ENCODE data around the gene RNASEH1. TPM values are rescaled to one million over a fixed set of nuclear protein-coding genes. Genes with fewer than 3 reads are reported as not detected.
"Not testable (repeated sequence)": the region's sequence is repeated elsewhere in the genome, so short reads cannot be mapped to it uniquely, and the experiment has no call there.

RNASEH1 gene
- total RNA-seq, 1 donor from 2014 or later: 19.3 TPM

- peak overlapping the region; percentile 83 for H3K27ac Mint-ChIP-seq
- DNase-seq (ENCODE audit: extremely low spot score, unreplicated experiment): peak; percentile 100
- H3K9me3 Mint-ChIP-seq: peaks cover 5% of the 10 kb centered on the region
- H3K4me3 Mint-ChIP-seq: peak overlapping the region; percentile 89
- TF ChIP-seq CTCF (conservative IDR thresholded peaks at IDR 0.05): no peak
- no peaks in the 10 kb centered on the region for H3K27me3 Mint-ChIP-seq
- peaks cover 36% of the 10 kb centered on the region for H3K36me3 Mint-ChIP-seq
- peaks cover 33% of the 10 kb centered on the region for H3K4me1 Mint-ChIP-seq (ENCODE audit: unreplicated experiment)
Measured at GRCh38 chr2:3518496-3519254, 39.5 kb downstream of the RNASEH1 start.

DNA sequence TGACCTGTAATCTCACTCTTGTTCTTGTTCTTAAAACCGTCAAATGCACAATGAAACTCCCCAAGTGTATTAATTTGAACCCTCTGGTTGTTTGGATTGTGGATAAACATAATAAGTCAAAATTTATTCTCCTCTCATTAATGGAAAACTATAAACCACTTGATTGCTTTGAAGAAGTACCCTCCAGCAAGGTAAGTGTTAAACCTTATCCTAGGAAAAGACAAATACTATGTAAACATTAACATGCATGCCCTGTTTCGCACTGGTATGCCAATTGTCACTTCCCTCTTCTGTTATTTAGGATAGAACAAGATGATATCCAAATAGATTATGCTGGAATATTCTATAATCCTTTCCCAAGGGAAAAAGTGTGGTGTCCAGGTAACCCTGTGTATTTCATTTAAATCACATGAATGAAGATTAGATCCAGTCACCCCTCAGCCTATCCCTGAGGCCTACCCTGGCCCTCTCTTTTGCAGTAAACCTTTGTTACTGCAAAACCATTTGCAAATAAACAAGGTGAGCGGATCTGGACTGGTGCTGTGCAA lies 40.1 kb downstream of the RNASEH1 start:
- Mint-ChIP-seq H3K4me3 (peak overlapping the region; percentile 89), H3K4me1 (ENCODE audit: unreplicated experiment) (peaks cover 31% of the 10 kb centered on the region), H3K9me3 (peaks cover 5% of the 10 kb centered on the region), H3K27me3 (no peaks in the 10 kb centered on the region), H3K27ac (peak overlapping the region; percentile 83), H3K36me3 (peaks cover 39% of the 10 kb centered on the region)
- no peak for DNase-seq (ENCODE audit: extremely low spot score, unreplicated experiment)
- TF ChIP-seq CTCF (conservative IDR thresholded peaks at IDR 0.05): no peak

- Mint-ChIP-seq H3K36me3 (peaks cover 45% of the 10 kb centered on the region), H3K4me1 (ENCODE audit: unreplicated experiment) (peaks cover 29% of the 10 kb centered on the region), H3K9me3 (peaks cover 5% of the 10 kb centered on the region), H3K4me3 (no peak overlapping the region), H3K27me3 (no peaks in the 10 kb centered on the region), H3K27ac (no peak overlapping the region)
- no peak for TF ChIP-seq CTCF (conservative IDR thresholded peaks at IDR 0.05)
- DNase-seq (ENCODE audit: extremely low spot score, unreplicated experiment): peak; percentile 11
Measured at GRCh38 chr2:3516831-3517230, 41.3 kb downstream of the RNASEH1 start.

GRCh38 chr2:3515438-3515837 lies 42.7 kb downstream of the RNASEH1 start:
- not testable (repeated sequence) for H3K27me3 Mint-ChIP-seq

GRCh38 chr2:3513026-3513810 lies 44.9 kb downstream of the RNASEH1 start:
- TF ChIP-seq CTCF (conservative IDR thresholded peaks at IDR 0.05): no peak
- peaks cover 5% of the 10 kb centered on the region for H3K9me3 Mint-ChIP-seq
- H3K27ac Mint-ChIP-seq: no peak overlapping the region
- no peaks in the 10 kb centered on the region for H3K27me3 Mint-ChIP-seq
- no peak overlapping the region for H3K4me3 Mint-ChIP-seq
- H3K4me1 Mint-ChIP-seq (ENCODE audit: unreplicated experiment): peaks cover 13% of the 10 kb centered on the region
- no peak for DNase-seq (ENCODE audit: extremely low spot score, unreplicated experiment)
- H3K36me3 Mint-ChIP-seq: peaks cover 63% of the 10 kb centered on the region

More at GRCh38 chr2:3515438-3515837, 42.7 kb downstream of the RNASEH1 start:
- peaks cover 18% of the 10 kb centered on the region for H3K4me1 Mint-ChIP-seq (ENCODE audit: unreplicated experiment)
- H3K9me3 Mint-ChIP-seq; H3K27ac Mint-ChIP-seq; DNase-seq (ENCODE audit: extremely low spot score, unreplicated experiment); H3K4me3 Mint-ChIP-seq: not testable (repeated sequence)
- H3K36me3 Mint-ChIP-seq: peaks cover 56% of the 10 kb centered on the region

DNA sequence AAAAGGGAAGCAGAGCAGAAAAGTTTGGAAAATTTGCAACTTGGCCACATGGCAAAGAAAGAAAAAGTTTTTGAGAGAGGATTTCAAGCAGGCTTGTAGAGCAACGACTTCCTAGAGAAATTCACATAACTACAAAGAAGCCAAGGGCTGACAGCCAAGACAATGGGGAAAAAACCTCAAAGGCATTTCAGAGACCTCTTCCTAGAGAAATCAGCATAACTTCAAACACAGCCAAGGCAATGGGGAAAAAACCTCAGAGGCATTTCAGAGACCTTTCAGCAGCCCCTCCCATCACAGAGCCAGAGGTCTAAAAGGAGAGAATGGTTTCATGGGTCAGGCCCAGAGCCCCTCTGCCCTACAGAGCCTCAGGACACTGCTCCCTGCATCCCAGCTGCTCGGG lies 46.0 kb downstream of the RNASEH1 start:
- DNase-seq (ENCODE audit: extremely low spot score, unreplicated experiment): no peak
- Mint-ChIP-seq H3K9me3 (peaks cover 5% of the 10 kb centered on the region), H3K36me3 (peaks cover 63% of the 10 kb centered on the region), H3K4me1 (ENCODE audit: unreplicated experiment) (peaks cover 4% of the 10 kb centered on the region), H3K27ac (no peak overlapping the region), H3K4me3 (no peak overlapping the region), H3K27me3 (no peaks in the 10 kb centered on the region)
- no peak for TF ChIP-seq CTCF (conservative IDR thresholded peaks at IDR 0.05)

All from type B pancreatic cell (in vitro differentiated cells).